ENCODE measurements around the gene SLC26A4. TPM values are rescaled to one million over a fixed set of nuclear protein-coding genes. Genes with fewer than 3 reads are reported as not detected.

SLC26A4 gene
- total RNA-seq, 1 donor from 2014 or later, result not detected

DNA sequence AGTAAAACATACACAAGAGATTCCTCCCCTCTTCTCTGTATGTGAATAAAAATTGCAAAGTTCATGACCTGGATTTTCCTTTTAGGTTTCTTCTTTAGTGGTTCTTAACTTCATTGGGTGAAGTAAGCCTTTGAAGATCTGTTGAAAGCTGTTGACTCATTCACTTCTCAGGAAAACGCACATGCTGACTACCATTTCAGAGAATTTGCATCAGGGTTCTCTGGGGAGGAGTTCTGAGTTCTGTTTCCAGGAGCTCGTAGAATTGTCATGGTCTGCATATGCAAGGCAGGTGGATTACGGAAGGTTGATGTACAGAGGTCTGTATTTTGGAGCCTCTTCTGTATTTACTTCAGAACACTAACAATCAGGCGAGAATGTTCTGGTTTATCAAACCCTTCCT lies 962 bp upstream of the SLC26A4 start:
- TF ChIP-seq, protein P1, sequence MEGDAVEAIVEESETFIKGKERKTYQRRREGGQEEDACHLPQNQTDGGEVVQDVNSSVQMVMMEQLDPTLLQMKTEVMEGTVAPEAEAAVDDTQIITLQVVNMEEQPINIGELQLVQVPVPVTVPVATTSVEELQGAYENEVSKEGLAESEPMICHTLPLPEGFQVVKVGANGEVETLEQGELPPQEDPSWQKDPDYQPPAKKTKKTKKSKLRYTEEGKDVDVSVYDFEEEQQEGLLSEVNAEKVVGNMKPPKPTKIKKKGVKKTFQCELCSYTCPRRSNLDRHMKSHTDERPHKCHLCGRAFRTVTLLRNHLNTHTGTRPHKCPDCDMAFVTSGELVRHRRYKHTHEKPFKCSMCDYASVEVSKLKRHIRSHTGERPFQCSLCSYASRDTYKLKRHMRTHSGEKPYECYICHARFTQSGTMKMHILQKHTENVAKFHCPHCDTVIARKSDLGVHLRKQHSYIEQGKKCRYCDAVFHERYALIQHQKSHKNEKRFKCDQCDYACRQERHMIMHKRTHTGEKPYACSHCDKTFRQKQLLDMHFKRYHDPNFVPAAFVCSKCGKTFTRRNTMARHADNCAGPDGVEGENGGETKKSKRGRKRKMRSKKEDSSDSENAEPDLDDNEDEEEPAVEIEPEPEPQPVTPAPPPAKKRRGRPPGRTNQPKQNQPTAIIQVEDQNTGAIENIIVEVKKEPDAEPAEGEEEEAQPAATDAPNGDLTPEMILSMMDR (IDR thresholded peaks at IDR 0.05; ENCODE audit: unreplicated experiment), result no peak
- Mint-ChIP-seq H3K4me3 (no peak overlapping the region), H3K36me3 (no peaks in the 10 kb centered on the region), H3K27me3 (ENCODE audit: low read depth) (peaks cover 91% of the 10 kb centered on the region), H3K4me1 (peaks cover 7% of the 10 kb centered on the region), H3K9me3 (no peaks in the 10 kb centered on the region), H3K27ac (no peak overlapping the region)
- DNase-seq (ENCODE audit: low spot score in 2 of 2, unreplicated experiment in 2 of 2), result no peak

DNA sequence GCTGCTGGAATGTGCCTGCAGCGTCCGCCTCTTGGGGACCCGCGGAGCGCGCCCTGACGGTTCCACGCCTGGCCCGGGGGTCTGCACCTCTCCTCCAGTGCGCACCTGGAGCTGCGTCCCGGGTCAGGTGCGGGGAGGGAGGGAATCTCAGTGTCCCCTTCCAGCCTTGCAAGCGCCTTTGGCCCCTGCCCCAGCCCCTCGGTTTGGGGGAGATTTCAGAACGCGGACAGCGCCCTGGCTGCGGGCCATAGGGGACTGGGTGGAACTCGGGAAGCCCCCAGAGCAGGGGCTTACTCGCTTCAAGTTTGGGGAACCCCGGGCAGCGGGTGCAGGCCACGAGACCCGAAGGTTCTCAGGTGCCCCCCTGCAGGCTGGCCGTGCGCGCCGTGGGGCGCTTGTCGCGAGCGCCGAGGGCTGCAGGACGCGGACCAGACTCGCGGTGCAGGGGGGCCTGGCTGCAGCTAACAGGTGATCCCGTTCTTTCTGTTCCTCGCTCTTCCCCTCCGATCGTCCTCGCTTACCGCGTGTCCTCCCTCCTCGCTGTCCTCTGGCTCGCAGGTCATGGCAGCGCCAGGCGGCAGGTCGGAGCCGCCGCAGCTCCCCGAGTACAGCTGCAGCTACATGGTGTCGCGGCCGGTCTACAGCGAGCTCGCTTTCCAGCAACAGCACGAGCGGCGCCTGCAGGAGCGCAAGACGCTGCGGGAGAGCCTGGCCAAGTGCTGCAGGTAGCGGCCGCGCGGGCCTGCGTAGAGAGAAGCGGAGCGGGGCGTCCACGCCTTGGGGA lies 645 bp downstream of the SLC26A4 start:
- Mint-ChIP-seq H3K4me3 (peak overlapping the region; percentile 81), H3K9me3 (no peaks in the 10 kb centered on the region), H3K27ac (no peak overlapping the region), H3K27me3 (ENCODE audit: low read depth) (peaks cover 88% of the 10 kb centered on the region), H3K36me3 (no peaks in the 10 kb centered on the region), H3K4me1 (peaks cover 7% of the 10 kb centered on the region)
- TF ChIP-seq, protein P1 (IDR thresholded peaks at IDR 0.05; ENCODE audit: unreplicated experiment), result no peak
- peak; percentile 46 to 62 for DNase-seq (ENCODE audit: low spot score in 2 of 2, unreplicated experiment in 2 of 2)

DNA sequence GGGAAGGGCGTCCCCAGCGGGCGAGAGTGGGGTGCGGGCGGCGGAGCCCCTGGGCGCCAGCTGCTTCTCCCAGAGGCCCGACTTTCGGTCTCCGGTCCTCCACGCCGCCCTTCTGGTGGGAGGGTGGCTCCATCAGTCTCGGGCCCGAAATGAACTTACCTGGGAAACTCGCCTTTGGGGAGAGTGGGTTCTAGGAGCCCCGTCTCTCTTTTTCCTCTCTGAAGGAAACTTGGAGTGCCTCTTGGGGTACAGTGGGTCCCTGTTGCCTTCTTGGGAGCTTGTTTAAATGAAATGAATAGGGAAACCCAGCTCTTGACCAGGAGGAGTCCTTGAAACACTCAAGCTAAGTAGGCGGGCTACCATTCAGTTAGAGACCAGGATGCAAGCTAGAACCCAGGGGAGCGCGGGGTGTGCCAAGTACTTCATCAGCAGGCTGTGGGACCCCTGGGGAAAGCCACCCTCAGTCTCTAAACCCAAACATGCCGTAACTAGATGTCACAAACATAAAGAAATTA lies 1.3 kb downstream of the SLC26A4 start:
- Mint-ChIP-seq H3K9me3 (no peaks in the 10 kb centered on the region), H3K27me3 (ENCODE audit: low read depth) (peaks cover 86% of the 10 kb centered on the region), H3K4me1 (peaks cover 7% of the 10 kb centered on the region), H3K36me3 (no peaks in the 10 kb centered on the region), H3K27ac (no peak overlapping the region), H3K4me3 (peak overlapping the region; percentile 81)
- DNase-seq (ENCODE audit: low spot score in 2 of 2, unreplicated experiment in 2 of 2), result no peak
- TF ChIP-seq, protein P1 (IDR thresholded peaks at IDR 0.05; ENCODE audit: unreplicated experiment), result no peak

DNA sequence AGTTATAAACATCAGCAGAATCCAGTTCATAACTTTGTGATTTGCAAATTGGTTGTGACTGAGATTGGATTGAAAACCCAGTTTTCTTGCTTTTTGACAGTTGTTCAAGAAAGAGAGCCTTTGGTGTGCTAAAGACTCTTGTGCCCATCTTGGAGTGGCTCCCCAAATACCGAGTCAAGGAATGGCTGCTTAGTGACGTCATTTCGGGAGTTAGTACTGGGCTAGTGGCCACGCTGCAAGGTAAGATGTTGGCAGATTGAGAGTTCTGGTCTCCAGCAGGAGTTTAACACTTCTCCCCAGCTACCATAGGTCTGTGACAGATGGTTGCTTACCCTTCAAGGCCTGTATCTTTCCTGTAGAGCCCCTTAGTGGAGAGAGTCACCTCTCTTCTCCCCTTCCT lies 2.6 kb downstream of the SLC26A4 start:
- TF ChIP-seq, protein P1 (IDR thresholded peaks at IDR 0.05; ENCODE audit: unreplicated experiment), result no peak
- Mint-ChIP-seq H3K4me3 (no peak overlapping the region), H3K36me3 (no peaks in the 10 kb centered on the region), H3K9me3 (no peaks in the 10 kb centered on the region), H3K4me1 (peaks cover 7% of the 10 kb centered on the region), H3K27ac (no peak overlapping the region), H3K27me3 (ENCODE audit: low read depth) (peaks cover 76% of the 10 kb centered on the region)
- DNase-seq (ENCODE audit: low spot score in 2 of 2, unreplicated experiment in 2 of 2), result no peak

DNA sequence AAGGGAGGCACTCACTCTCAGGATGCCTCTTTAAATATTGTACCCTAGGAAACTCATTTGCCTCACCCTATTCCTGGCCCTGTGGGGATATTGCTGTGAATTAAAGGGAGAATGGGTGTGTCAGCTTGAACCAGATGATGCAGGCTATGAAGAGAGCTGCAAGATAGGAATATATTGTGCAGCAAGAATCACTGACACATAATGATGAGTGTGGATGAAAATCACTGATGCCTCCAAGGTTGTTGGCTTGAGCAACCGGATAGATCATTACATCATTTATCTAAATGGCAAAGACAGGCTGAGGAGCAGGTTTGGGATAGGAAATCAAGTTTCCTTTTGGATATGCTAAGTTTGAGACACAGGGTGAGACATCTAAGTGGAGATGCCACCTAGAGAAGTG lies 6.2 kb downstream of the SLC26A4 start:
- Mint-ChIP-seq H3K4me3 (no peak overlapping the region), H3K9me3 (no peaks in the 10 kb centered on the region), H3K27me3 (ENCODE audit: low read depth) (peaks cover 61% of the 10 kb centered on the region), H3K36me3 (no peaks in the 10 kb centered on the region), H3K27ac (no peak overlapping the region), H3K4me1 (no peaks in the 10 kb centered on the region)
- no peak for DNase-seq (ENCODE audit: low spot score in 2 of 2, unreplicated experiment in 2 of 2)
- TF ChIP-seq, protein P1 (IDR thresholded peaks at IDR 0.05; ENCODE audit: unreplicated experiment), result no peak
